ENCODE data around the gene EZH2.

Gene EZH2

GRCh38 chr7:148884049-148884298 is at the start of gene EZH2:
EZH2 (minus strand) TSS chr7:148884291; CDS start chr7:148847298, 36,993 bp downstream.
- no peak for DNase-seq

DNA sequence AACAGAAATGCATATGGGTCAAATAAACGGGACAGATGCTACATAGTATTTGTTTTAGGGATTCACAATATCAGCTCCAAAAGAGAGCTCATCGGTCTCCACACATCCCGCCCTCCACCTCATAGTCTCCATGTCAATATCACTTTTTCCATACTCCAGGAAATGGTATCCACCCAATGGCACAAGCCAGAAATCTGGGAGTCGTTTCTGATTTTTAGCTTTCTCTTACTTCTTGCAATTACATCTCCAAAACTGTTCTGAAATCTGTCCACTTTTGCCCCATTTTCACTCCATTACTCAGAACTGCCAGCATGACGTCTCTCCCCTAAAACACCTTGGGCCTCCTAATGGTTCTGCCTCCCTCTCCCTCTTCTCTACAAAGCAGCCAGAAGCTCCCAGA is 47.4 kb upstream of the EZH2 start:
- DNase-seq = no peak

- no peak for DNase-seq
Observed at GRCh38 chr7:148930335-148930734, 46.2 kb upstream of the EZH2 start.

- no peak for DNase-seq
Observed at GRCh38 chr7:148929176-148929575, 45.1 kb upstream of the EZH2 start.

GRCh38 chr7:148927123-148928045 is 43.3 kb upstream of the EZH2 start:
- DNase-seq = no peak

- DNase-seq = no peak
Observed at GRCh38 chr7:148925836-148926235, 41.7 kb upstream of the EZH2 start.

GRCh38 chr7:148924011-148924410 is 39.9 kb upstream of the EZH2 start:
- no peak for DNase-seq

DNA sequence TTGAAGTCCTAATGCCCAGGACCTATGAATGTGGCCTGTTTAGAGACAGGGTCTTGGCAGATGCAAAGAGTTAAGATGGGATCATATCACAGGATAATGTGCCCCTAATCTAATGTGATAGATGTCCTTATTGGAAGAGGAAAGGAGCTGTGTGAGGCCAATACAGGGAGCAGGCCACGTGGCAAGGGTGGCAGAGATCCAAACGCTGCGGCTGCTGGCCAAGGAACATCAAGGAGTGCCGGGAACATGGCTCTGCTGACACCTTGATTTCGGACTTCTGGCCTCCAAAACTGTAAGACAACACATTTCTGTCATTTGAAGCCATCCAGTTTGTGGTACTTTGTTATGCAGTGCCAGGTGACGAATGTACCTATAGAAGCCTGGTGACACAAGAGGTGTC is 37.7 kb upstream of the EZH2 start:
- no peak for DNase-seq

DNA sequence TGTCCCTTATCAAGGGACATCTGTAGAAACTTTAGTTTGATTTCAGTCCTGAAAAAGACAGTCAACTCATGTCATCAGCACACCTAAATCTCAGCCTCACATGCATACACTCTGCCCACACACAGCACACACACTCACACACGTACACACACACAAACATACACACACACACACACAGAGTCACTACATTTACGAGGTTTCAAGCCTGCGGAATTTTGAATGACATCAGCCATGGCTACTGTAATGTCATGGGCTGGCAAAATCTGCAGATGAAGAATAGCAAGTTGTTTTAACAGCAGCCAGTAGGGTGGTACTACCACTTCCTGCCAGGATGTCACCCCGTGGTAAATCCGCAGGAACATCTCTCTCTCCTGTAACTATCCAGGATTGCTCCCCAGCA is 37.1 kb upstream of the EZH2 start:
- DNase-seq = no peak

GRCh38 chr7:148919859-148920258 is 35.8 kb upstream of the EZH2 start:
- no peak for DNase-seq

- DNase-seq = no peak
Observed at GRCh38 chr7:148918058-148918596, 34.0 kb upstream of the EZH2 start.

DNA sequence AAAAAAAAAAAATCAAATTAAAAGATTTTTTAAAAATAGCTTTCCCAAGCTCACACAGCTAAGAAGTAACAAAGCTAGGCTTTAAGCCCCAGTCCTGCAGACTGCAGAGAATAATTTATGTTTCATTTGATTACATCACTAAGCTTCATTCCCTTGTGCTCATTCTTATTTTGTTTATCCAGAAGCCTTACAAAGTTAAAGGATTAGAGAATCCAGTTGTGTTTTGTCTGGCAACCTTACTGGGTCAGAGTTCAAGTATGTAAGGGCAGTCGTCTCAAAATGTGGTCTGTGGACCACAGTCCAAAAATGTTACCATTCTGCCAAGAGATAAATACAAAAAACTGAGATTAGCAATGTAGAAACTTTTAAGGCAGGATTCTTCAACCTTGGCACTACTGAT is 32.1 kb upstream of the EZH2 start:
- no peak for DNase-seq

- no peak for DNase-seq
Observed at GRCh38 chr7:148915211-148915610, 31.1 kb upstream of the EZH2 start.

DNA sequence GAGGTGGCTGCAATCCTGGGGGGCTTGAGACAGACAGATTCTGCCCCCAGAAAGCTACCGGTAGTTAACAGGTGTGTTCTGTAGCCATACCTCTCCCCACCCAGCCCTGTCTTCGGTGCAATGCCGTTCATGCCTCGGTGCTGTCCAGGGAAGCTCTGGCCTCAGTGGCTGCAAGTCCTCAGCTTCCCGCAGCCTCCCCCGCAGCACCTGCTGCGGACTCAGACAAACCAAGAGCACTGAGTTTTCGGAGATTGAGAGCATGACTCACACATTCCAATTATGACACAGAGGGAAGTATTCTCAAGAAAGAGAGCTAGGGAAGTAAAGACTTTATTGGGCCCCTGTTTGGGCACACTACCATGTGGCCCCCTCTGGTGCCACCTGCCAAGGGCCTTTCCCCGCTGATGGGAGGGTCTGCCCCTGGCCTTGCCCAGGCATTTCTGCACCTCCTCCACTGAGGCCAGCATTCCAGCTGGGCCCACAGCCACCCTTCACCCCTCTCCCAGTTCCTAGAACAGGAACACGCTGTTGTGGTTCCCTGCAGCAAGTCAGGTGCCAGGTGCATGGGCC is 30.2 kb upstream of the EZH2 start:
- no peak for DNase-seq

DNA sequence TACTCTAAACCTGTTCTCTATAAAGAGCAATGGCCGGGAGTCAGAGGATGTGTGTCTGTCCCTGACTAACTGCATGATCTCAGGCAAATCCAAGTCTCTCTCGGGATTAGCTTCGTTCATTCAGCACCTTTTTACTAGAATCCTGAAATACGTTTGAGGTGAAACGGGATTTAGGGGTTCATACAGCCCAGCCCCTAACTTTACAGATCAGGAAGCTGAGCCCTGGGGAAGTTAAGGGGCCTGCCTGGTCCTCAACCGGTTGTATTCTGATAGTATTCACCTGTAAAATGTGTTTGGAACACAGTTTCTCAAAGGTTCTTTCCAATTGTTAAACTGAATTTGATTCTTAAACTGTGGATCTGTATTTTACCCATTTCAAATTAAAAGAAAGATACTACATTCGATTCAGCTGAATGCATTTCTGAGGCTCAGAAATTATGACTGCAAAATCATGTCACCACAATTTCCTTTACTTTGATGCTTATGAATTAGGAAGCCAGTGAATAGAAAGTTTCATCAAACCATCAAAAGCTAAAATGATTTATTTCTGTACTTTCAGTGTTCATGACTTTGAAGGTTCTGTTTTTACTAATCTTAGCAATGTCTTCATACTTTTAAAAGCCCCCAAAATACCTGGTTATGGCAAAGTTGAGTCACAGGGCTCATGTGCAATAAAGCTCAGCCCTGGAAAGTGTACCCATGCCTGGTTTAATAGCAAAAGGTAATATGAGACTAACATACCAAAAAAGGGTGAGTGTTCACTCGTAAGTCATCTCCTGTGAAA is 28.9 kb upstream of the EZH2 start:
- no peak for DNase-seq

- DNase-seq = no peak
Observed at GRCh38 chr7:148912151-148912550, 28.1 kb upstream of the EZH2 start.

- DNase-seq = no peak
Observed at GRCh38 chr7:148911626-148912025, 27.5 kb upstream of the EZH2 start.

DNA sequence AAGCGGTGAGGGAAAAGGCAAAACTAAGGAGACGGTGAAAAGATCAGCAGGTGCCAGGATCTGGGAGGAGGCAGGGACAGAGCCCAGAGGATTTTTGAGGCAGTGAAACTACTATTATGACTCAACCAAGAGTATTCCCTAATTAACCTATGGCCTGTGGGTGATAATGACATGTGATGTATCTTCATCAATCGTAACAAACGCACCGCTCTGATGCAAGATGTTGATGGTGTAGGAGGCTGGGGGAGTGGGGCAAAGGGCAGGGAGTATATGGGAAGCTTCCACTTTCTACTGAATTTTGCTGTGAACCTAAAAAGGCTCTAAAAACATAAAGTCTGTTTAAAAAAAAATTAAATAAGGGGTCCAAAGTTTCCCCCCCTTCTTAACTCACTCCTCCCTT is 25.5 kb upstream of the EZH2 start:
- DNase-seq = no peak

DNA sequence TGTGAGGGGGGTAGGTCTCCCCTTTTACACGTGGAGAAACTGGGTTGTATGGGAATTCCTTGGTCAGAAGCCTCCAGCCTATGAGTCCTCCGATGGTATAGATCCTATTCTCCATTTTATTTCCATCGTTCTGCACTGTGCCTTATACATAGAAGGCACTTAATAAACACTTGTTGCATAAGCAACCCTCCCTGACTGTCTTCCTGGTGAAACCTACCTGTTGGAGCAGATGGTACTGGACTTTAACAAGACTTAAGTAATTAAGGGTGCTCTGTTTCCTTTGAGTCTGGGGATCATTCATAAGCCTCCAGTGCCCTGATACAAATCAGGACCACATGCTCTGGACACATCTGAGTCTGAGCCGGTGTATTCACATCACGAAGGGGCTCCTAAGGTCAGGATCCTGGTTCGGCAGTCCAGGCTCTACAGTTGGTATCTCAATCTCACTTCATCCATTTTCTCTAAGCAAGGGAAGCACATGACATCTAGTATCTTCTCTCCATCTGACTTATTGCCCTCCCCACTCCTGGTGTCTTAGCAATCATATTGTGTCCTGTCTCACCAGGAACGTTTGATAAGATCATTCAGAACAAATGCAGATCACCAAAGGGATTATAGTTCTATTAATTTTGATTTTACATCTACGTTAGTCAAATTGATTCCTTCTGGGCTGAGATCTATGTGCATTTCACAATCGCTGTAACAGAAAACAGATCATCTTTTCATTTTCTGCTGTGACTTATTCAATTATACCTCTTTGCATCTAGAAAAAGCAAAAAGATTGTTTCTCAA is 22.8 kb upstream of the EZH2 start:
- DNase-seq = no peak

- no peak for DNase-seq
Observed at GRCh38 chr7:148905093-148905666, 21.1 kb upstream of the EZH2 start.

GRCh38 chr7:148903504-148903903 is 19.4 kb upstream of the EZH2 start:
- DNase-seq = no peak

GRCh38 chr7:148901178-148901577 is 17.1 kb upstream of the EZH2 start:
- no peak for DNase-seq
